SU-DHL-6 (cell line): ENCODE measurements around the gene GAREM2.

ENCODE experiments used
- H2AFZ ChIP-seq: fragments of 200-600 bp; sonication (generic); 2 replicates; pipeline ENCODE4 v1.6.1; 2014; ENCODE audit warnings: low read depth, mild to moderate bottlenecking, moderate library complexity, mixed read lengths, antibody characterized with exemption, low read length; ENCODE audit not compliant: severe bottlenecking
- H3F3A ChIP-seq: fragments of 200-600 bp; shearing (Covaris generic); 2 replicates; pipeline ENCODE4 v1.6.0; 2016; ENCODE audit warnings: antibody characterized with exemption, mild to moderate bottlenecking; ENCODE audit not compliant: insufficient read depth
- H3K27ac ChIP-seq: fragments of 200-600 bp; sonication (generic); 2 replicates; pipeline ENCODE4 v1.5.1; 2016; ENCODE audit warnings: low read depth, mild to moderate bottlenecking, low read length, moderate library complexity, mixed read lengths
- H3K27me3 ChIP-seq: fragments of 200-600 bp; sonication (generic), shearing (Covaris generic); 2 replicates; pipeline ENCODE4 v1.6.0; 2014; ENCODE audit warnings: mild to moderate bottlenecking, low read length
- H3K36me3 ChIP-seq: fragments of 200-600 bp; sonication (generic); 2 replicates; pipeline ENCODE4 v1.6.1; 2014; ENCODE audit warnings: mild to moderate bottlenecking, low read length, mixed read lengths
- H3K4me2 ChIP-seq: fragments of 300-600, 200-600 bp; shearing (Covaris generic), sonication (generic); 2 replicates; pipeline ENCODE4 v1.6.0; 2014; ENCODE audit warnings: low read length, low read depth, mild to moderate bottlenecking; ENCODE audit not compliant: poor library complexity, severe bottlenecking
- H3K4me3 ChIP-seq: fragments of 200-600 bp; sonication (generic); 2 replicates; pipeline ENCODE4 v1.5.1; 2014; ENCODE audit warnings: antibody characterized with exemption, low read length, mild to moderate bottlenecking, mixed read lengths; ENCODE audit not compliant: insufficient read depth, poor library complexity, severe bottlenecking
- H3K79me2 ChIP-seq: fragments of 200-600 bp; sonication (generic); 2 replicates; pipeline ENCODE4 v1.6.1; 2014; ENCODE audit warnings: mild to moderate bottlenecking, low read length, moderate library complexity; ENCODE audit not compliant: insufficient read depth
- H3K9ac ChIP-seq: fragments of 200-600 bp; sonication (generic); 2 replicates; pipeline ENCODE4 v1.7.0; 2014; ENCODE audit warnings: mild to moderate bottlenecking, low read length
- H3K9me2 ChIP-seq: fragments of 200-600 bp; sonication (generic); replicated peaks from 2 replicates; pipeline ENCODE4 v1.6.1; 2014; ENCODE audit warnings: low read length; ENCODE audit not compliant: insufficient read depth
- H3K9me3 ChIP-seq: fragments of 200-600 bp; sonication (generic); 2 replicates; pipeline ENCODE4 v1.6.1; 2014; ENCODE audit warnings: low read length, mixed read lengths; ENCODE audit not compliant: insufficient read depth
- H4K20me1 ChIP-seq: fragments of 200-600 bp; sonication (generic); 2 replicates; pipeline ENCODE4 v1.6.1; 2014; ENCODE audit warnings: low read depth, mild to moderate bottlenecking, antibody characterized with exemption, low read length, moderate library complexity, mixed read lengths
- EZH2phosphoT487 ChIP-seq: fragments of 200-600 bp; sonication (generic), shearing (Covaris generic); conservative IDR thresholded peaks from 2 replicates; pipeline ENCODE4 v1.6.1; 2018; ENCODE audit warnings: mild to moderate bottlenecking, antibody characterized with exemption, low read length, moderate library complexity, mixed read lengths
- TF ChIP-seq, protein P1 (sequence below): fragments of 200-600 bp; sonication (generic); IDR thresholded peaks from one replicate; pipeline ENCODE4 v1.5.1; 2017; ENCODE audit warnings: antibody characterized with exemption, mild to moderate bottlenecking, low read length, moderate library complexity; ENCODE audit not compliant: insufficient read depth, poor library complexity, severe bottlenecking

Gene GAREM2

DNA sequence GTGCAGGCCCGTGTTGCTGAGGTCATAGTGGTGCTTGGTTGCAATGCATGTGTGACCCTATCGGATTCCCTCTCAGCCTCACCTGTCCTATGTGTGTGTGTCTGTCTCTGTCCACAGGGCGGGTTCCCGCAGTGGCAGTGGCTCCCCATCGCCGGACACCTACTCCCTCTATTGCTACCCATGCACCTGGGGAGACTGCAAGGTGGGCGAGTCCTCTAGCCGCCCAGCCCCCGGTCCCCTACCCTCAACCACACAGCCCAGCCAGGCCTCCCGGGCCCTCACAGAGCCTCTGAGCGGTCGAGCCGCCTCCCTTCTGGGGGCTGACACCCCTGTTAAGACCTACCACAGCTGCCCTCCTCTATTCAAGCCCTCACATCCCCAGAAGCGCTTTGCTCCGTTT lies 14.2 kb downstream of the GAREM2 start:
- TF ChIP-seq, protein P1, sequence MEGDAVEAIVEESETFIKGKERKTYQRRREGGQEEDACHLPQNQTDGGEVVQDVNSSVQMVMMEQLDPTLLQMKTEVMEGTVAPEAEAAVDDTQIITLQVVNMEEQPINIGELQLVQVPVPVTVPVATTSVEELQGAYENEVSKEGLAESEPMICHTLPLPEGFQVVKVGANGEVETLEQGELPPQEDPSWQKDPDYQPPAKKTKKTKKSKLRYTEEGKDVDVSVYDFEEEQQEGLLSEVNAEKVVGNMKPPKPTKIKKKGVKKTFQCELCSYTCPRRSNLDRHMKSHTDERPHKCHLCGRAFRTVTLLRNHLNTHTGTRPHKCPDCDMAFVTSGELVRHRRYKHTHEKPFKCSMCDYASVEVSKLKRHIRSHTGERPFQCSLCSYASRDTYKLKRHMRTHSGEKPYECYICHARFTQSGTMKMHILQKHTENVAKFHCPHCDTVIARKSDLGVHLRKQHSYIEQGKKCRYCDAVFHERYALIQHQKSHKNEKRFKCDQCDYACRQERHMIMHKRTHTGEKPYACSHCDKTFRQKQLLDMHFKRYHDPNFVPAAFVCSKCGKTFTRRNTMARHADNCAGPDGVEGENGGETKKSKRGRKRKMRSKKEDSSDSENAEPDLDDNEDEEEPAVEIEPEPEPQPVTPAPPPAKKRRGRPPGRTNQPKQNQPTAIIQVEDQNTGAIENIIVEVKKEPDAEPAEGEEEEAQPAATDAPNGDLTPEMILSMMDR: no peak
- TF ChIP-seq EZH2phosphoT487: no peak
- no peaks in the 10 kb centered on the region for H3K36me3 ChIP-seq
- no peak overlapping the region for H2AFZ ChIP-seq
- no peaks in the 10 kb centered on the region for H3K9me3 ChIP-seq
- no peaks in the 10 kb centered on the region for H4K20me1 ChIP-seq
- H3K4me3 ChIP-seq: no peak overlapping the region
- no peaks in the 10 kb centered on the region for H3K9me2 ChIP-seq
- 0 out of 2 replicates have a peak, but pooled peaks cover 6% of the 10 kb centered on the region for H3F3A ChIP-seq
- H3K27me3 ChIP-seq: no peaks in the 10 kb centered on the region
- H3K79me2 ChIP-seq: no peaks in the 10 kb centered on the region
- no peak overlapping the region for H3K9ac ChIP-seq
- no peak overlapping the region for H3K4me2 ChIP-seq
- H3K27ac ChIP-seq: no peak overlapping the region

GRCh38 chr2:26187537-26188104 lies 14.7 kb downstream of the GAREM2 start:
- no peaks in the 10 kb centered on the region for H3K27me3 ChIP-seq
- H3K36me3 ChIP-seq: no peaks in the 10 kb centered on the region
- no peaks in the 10 kb centered on the region for H3K9me3 ChIP-seq
- 0 out of 2 replicates have a peak, but pooled peaks cover 6% of the 10 kb centered on the region for H3F3A ChIP-seq
- no peaks in the 10 kb centered on the region for H3K79me2 ChIP-seq
- no peak overlapping the region for H3K4me3 ChIP-seq
- no peak overlapping the region for H3K27ac ChIP-seq
- no peak overlapping the region for H3K9ac ChIP-seq
- H3K4me2 ChIP-seq: no peak overlapping the region
- H2AFZ ChIP-seq: no peak overlapping the region
- TF ChIP-seq, protein P1: no peak
- TF ChIP-seq EZH2phosphoT487: no peak
- H3K9me2 ChIP-seq: no peaks in the 10 kb centered on the region
- no peaks in the 10 kb centered on the region for H4K20me1 ChIP-seq

GRCh38 chr2:26189123-26189522 lies 16.2 kb downstream of the GAREM2 start:
- no peak overlapping the region for H3K4me2 ChIP-seq
- H2AFZ ChIP-seq: no peak overlapping the region
- H3K4me3 ChIP-seq: no peak overlapping the region
- no peaks in the 10 kb centered on the region for H3K27me3 ChIP-seq
- H3K79me2 ChIP-seq: no peaks in the 10 kb centered on the region
- TF ChIP-seq, protein P1: no peak
- TF ChIP-seq EZH2phosphoT487: no peak
- 0 out of 2 replicates have a peak, but pooled peaks cover 2% of the 10 kb centered on the region for H3K36me3 ChIP-seq
- H3F3A ChIP-seq: 0 out of 2 replicates have a peak, but pooled peaks cover 3% of the 10 kb centered on the region
- no peaks in the 10 kb centered on the region for H3K9me2 ChIP-seq
- no peaks in the 10 kb centered on the region for H4K20me1 ChIP-seq
- no peak overlapping the region for H3K9ac ChIP-seq
- H3K27ac ChIP-seq: no peak overlapping the region
- H3K9me3 ChIP-seq: no peaks in the 10 kb centered on the region
